Glutamatergic neuron (in vitro differentiated cells): Measurements from ENCODE around the gene TBC1D10B. TPM values are rescaled to one million over a fixed set of nuclear protein-coding genes. Genes with fewer than 3 reads are reported as not detected.

Experiments used
- DNase-seq: peaks from one replicate; pipeline ENCODE4 v3.0.0; 2022
- H3K27ac Mint-ChIP-seq: one replicate; pipeline ENCODE4 v1.8.0; 2020; ENCODE audit warnings: mild to moderate bottlenecking, mixed read lengths, inconsistent platforms; ENCODE audit not compliant: unreplicated experiment
- H3K27me3 Mint-ChIP-seq: one replicate; pipeline ENCODE4 v1.8.0; 2020; ENCODE audit warnings: mild to moderate bottlenecking, moderate library complexity, mixed read lengths, inconsistent platforms; ENCODE audit not compliant: unreplicated experiment
- H3K36me3 Mint-ChIP-seq: one replicate; pipeline ENCODE4 v1.8.0; 2020; ENCODE audit warnings: mild to moderate bottlenecking, mixed read lengths, inconsistent platforms; ENCODE audit not compliant: unreplicated experiment
- H3K4me1 Mint-ChIP-seq: one replicate; pipeline ENCODE4 v1.8.0; 2020; ENCODE audit warnings: mild to moderate bottlenecking, low read depth, mixed read lengths, inconsistent platforms; ENCODE audit not compliant: unreplicated experiment
- H3K4me3 Mint-ChIP-seq: one replicate; pipeline ENCODE4 v1.8.0; 2020; ENCODE audit warnings: mild to moderate bottlenecking, mixed read lengths, inconsistent platforms; ENCODE audit not compliant: unreplicated experiment
- H3K9me3 Mint-ChIP-seq: one replicate; pipeline ENCODE4 v1.8.0; 2020; ENCODE audit warnings: mild to moderate bottlenecking, moderate library complexity, mixed read lengths, inconsistent platforms; ENCODE audit not compliant: unreplicated experiment
- total RNA-seq: library from RNA; stranded (reverse); fragmentation: NEBNext Ultra II Directional; extraction: Animal tissue kit (Norgen Biotek cat#: 25700); gene quantifications from one replicate; pipeline ENCODE4 v1.2.1, GENCODE V29; 2021; ENCODE audit not compliant: unreplicated experiment
- TF ChIP-seq, protein P1 (sequence below): fragments of 200-600 bp; sonication (generic); IDR thresholded peaks from one replicate; pipeline ENCODE4 v1.5.0; 2021; ENCODE audit not compliant: partially characterized antibody, unreplicated experiment

The TBC1D10B gene
- total RNA-seq, 1 donor from 2014 or later = 85.2 TPM

DNA sequence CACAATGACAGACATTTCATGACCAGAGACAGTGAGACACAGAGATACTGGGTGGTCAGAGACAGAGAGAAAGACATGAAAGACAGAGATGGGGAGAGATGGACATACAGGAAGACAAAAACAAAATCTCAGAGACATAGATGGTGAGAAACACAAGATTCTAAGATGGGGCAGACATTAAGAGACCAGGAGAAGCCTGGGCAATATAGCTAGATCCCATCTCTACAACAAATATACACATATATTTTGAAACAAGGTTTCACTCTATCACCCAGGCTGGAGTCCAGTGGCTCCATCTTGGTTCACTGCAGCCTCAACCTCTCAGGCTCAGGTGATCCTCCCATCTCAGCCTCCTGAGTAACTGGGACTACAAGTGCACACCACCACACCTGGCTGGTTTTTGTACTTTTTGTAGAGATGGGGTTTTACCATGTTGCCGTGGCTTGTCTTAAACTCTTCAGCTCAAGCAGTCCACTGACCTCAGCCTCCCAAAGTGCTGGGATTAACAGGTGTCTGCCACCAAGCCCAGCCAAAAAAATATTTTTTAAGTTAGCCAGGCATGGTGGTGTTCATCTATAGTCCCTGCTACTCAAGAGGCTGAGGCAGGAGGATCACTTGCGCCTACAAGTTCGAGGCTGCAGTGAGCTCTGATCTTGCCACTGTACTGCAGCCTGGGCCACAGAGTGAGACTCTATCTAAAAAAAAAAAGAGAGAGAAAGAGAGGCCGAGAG lies 9.9 kb upstream of the TBC1D10B start:
- Mint-ChIP-seq H3K27ac (peak overlapping the region; percentile 60), H3K4me1 (peaks cover 8% of the 10 kb centered on the region), H3K9me3 (peaks cover 7% of the 10 kb centered on the region), H3K4me3 (peak overlapping the region; percentile 97), H3K27me3 (peaks cover 19% of the 10 kb centered on the region), H3K36me3 (peaks cover 4% of the 10 kb centered on the region)
- DNase-seq = no peak
- TF ChIP-seq, protein P1, sequence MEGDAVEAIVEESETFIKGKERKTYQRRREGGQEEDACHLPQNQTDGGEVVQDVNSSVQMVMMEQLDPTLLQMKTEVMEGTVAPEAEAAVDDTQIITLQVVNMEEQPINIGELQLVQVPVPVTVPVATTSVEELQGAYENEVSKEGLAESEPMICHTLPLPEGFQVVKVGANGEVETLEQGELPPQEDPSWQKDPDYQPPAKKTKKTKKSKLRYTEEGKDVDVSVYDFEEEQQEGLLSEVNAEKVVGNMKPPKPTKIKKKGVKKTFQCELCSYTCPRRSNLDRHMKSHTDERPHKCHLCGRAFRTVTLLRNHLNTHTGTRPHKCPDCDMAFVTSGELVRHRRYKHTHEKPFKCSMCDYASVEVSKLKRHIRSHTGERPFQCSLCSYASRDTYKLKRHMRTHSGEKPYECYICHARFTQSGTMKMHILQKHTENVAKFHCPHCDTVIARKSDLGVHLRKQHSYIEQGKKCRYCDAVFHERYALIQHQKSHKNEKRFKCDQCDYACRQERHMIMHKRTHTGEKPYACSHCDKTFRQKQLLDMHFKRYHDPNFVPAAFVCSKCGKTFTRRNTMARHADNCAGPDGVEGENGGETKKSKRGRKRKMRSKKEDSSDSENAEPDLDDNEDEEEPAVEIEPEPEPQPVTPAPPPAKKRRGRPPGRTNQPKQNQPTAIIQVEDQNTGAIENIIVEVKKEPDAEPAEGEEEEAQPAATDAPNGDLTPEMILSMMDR = no peak

DNA sequence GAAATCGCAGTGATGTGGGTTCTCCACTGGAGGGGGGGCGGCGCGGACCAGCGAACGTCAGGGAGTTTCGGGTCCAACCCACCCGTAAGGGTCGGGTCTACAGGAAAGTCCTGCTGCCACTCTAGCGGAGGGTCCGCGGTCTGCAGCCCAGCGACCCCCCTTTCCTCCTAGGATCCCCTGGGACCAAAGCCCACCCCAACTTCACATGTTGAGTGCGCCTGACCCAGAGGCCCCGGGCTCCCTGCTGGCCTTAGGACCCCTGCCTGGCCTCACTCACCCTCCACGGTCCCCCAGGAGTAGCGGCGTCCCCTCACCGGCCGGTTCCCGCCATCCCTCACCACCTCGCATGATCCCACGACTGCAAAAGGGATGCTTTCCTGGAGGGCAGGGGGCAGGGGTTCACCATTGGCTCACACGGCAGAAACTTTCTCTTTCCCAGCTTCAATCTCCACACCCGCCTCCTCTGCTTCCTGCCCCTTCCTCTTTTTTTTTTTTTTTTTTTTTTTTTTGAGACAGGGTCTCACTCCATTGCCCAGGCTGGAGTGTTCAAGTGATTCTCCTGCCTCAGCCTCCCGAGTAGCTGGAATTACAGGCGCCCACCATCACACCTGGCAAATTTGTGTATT lies 9.0 kb upstream of the TBC1D10B start:
- TF ChIP-seq, protein P1 = peak; percentile 13
- H3K4me1 Mint-ChIP-seq = peaks cover 8% of the 10 kb centered on the region
- H3K36me3 Mint-ChIP-seq = peaks cover 4% of the 10 kb centered on the region
- H3K27me3 Mint-ChIP-seq = peaks cover 19% of the 10 kb centered on the region
- DNase-seq = no peak
- peak overlapping the region; percentile 100 for H3K27ac Mint-ChIP-seq
- H3K9me3 Mint-ChIP-seq = peaks cover 9% of the 10 kb centered on the region
- H3K4me3 Mint-ChIP-seq = peak overlapping the region; percentile 97

DNA sequence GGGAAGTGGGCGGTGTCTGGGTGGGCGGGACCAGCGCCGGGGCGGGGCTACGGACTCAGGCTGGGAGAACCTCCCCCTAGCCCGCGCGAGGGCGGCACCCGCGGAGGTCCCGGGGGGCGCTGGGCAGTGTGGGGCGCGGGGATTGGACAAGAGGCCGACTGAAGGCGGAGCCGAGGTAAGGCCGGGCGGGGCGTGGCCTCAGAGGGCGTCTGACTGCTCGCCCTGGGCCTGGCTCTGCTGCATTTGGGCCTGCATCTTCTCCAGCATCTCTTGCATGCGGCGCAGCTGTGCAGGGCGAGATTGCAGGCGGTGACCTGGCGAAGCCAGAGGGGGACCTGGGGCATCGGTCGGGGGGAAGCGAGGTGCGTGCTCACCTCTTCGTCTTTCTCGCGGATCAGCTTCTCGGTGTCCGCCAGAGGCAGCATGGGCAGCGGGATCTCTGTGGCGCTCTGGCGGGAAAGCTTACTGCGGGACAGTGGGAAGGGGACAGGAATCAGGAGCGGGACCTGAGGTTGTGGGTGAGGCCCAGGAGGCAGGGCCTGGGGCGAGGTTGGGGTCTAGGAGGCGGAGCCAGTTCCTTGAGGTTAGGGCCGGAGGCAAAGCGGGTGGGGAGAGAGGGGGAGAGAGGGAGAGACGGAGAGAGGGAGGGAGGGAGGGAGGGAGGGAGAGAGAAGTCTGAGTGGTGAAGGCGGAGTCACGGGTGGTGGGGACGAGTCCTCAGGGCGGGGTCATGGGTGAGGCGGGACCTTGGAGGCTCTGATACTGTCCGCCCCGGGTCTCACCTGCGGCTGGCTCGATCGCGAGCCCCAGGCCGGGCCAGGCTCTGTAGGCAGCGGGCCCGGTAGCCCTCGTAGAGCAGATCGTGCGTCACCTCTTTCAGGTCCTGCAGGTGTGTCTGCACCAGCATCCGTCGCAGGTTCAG lies 8.2 kb upstream of the TBC1D10B start:
- H3K9me3 Mint-ChIP-seq = peaks cover 12% of the 10 kb centered on the region
- H3K36me3 Mint-ChIP-seq = peaks cover 4% of the 10 kb centered on the region
- peaks cover 8% of the 10 kb centered on the region for H3K4me1 Mint-ChIP-seq
- TF ChIP-seq, protein P1 = no peak
- peaks cover 17% of the 10 kb centered on the region for H3K27me3 Mint-ChIP-seq
- peak overlapping the region; percentile 97 for H3K4me3 Mint-ChIP-seq
- H3K27ac Mint-ChIP-seq = peak overlapping the region; percentile 100
- DNase-seq = peak; percentile 100

DNA sequence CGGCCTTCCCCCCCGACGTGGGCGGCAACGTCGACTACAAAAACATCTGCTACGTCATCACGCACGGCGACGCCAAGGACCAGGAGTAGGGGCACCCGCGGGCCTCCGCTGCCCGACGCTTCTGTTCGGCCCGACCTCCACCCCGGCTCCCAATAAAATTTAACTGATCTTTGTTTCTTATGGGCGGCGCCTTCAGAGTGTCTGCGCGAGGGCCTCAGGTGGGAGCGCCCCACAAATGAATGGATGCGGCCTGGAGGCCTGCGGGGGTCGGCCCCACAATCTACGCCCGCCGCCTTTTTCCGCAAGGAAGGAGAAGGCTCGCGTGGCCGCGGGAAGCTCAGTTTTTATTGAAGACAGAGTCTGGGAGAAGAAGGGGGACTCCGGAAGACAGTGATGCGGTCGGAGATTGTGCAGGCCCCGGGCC lies 7.5 kb upstream of the TBC1D10B start:
- peaks cover 4% of the 10 kb centered on the region for H3K36me3 Mint-ChIP-seq
- peak overlapping the region; percentile 97 for H3K4me3 Mint-ChIP-seq
- peaks cover 10% of the 10 kb centered on the region for H3K4me1 Mint-ChIP-seq
- peak overlapping the region; percentile 100 for H3K27ac Mint-ChIP-seq
- peaks cover 15% of the 10 kb centered on the region for H3K9me3 Mint-ChIP-seq
- TF ChIP-seq, protein P1 = no peak
- H3K27me3 Mint-ChIP-seq = peaks cover 17% of the 10 kb centered on the region
- peak; percentile 86 for DNase-seq
